Caco-2 (cell line): ENCODE results near the gene GAPDHS. TPM values are rescaled to one million over a fixed set of nuclear protein-coding genes. Genes with fewer than 3 reads are reported as not detected.

Source experiments
- BruUV-seq: library from RNA; stranded (reverse); fragments of 400-500 nt; replicated peaks from 2 replicates; lab custom pipeline; 2021; lab: Mats Ljungman, UMichigan
- CTCF ChIA-PET: fragments of 300-600 bp; sonication (Branson Sonifier 250); formaldehyde crosslinking; loops from one replicate; lab custom pipeline; 2022; ENCODE audit warnings: antibody characterized with exemption; lab: Charles Lee
- POLR2A ChIA-PET: fragments of 300-600 bp; sonication (Branson Sonifier 250); formaldehyde crosslinking; loops from one replicate; lab custom pipeline; 2022; ENCODE audit warnings: antibody characterized with exemption; lab: Charles Lee
- DNase-seq, 2 experiments: peaks; one replicate each; pipeline versions ENCODE4 v3.0.0 to v3.0.0-alpha.2; 2020 to 2022
- H3K27me3 ChIP-seq: replicated peaks from 2 replicates; pipeline ENCODE4 v1.6.0; 2011; ENCODE audit warnings: low read length; ENCODE audit not compliant: control insufficient read depth, insufficient read depth
- H3K36me3 ChIP-seq: 2 replicates; pipeline ENCODE4 v1.5.1; 2011; ENCODE audit warnings: low read length; ENCODE audit not compliant: control insufficient read depth, insufficient read depth
- H3K4me1 ChIP-seq: fragments of 250-450 bp; sonication (Bioruptor Pico); 2 replicates; pipeline ENCODE4 v1.5.1; 2020; ENCODE audit warnings: mild to moderate bottlenecking
- H3K4me3 ChIP-seq: 2 replicates; pipeline ENCODE4 v1.5.1; 2011; ENCODE audit warnings: low read depth, mild to moderate bottlenecking, control low read depth, low read length
- H3K9me3 ChIP-seq: fragments of 250-450 bp; sonication (Bioruptor Pico); 2 replicates; pipeline ENCODE4 v1.5.1; 2020; ENCODE audit warnings: mild to moderate bottlenecking, moderate library complexity
- H3K27ac Mint-ChIP-seq: one replicate; pipeline ENCODE4 v1.8.0; 2022; ENCODE audit warnings: mixed read lengths; ENCODE audit not compliant: unreplicated experiment
- H3K27me3 Mint-ChIP-seq: one replicate; pipeline ENCODE4 v1.8.0; 2022; ENCODE audit warnings: mixed read lengths; ENCODE audit not compliant: insufficient read depth, unreplicated experiment
- H3K36me3 Mint-ChIP-seq: one replicate; pipeline ENCODE4 v1.8.0; 2022; ENCODE audit warnings: mild to moderate bottlenecking, mixed read lengths; ENCODE audit not compliant: insufficient read depth, unreplicated experiment
- H3K4me1 Mint-ChIP-seq: one replicate; pipeline ENCODE4 v1.8.0; 2022; ENCODE audit warnings: low read depth, mixed read lengths; ENCODE audit not compliant: unreplicated experiment
- H3K4me3 Mint-ChIP-seq: one replicate; pipeline ENCODE4 v1.8.0; 2022; ENCODE audit warnings: mild to moderate bottlenecking, moderate library complexity, mixed read lengths; ENCODE audit not compliant: unreplicated experiment
- H3K9me3 Mint-ChIP-seq: one replicate; pipeline ENCODE4 v1.8.0; 2022; ENCODE audit warnings: mixed read lengths; ENCODE audit not compliant: unreplicated experiment
- CTCF ChIP-seq, 2 experiments: fragments of 200-600 bp in 1 of 2; IDR thresholded peaks; 1 replicate in 1 of 2; 2 replicates in 1 of 2; pipeline versions ENCODE4 v1.5.1 to v1.8.0; 2011 to 2022; ENCODE audit warnings: antibody characterized with exemption in 1 of 2, control low read depth in 1 of 2, inconsistent platforms in 1 of 2, low read depth in 1 of 2, low read length in 1 of 2, mild to moderate bottlenecking in 1 of 2, moderate library complexity in 1 of 2; ENCODE audit not compliant: insufficient read depth in 1 of 2, severe bottlenecking in 1 of 2, unreplicated experiment in 1 of 2
- intact Hi-C: fragments of 100-400 bp; cut with micrococcal nuclease; formaldehyde crosslinking; loops from one replicate; pipeline ENCODE4 v1.10.0; 2022; ENCODE audit not compliant: unreplicated experiment
- total RNA-seq: library from RNA; stranded (reverse); gene quantifications from 2 replicates; pipeline ENCODE4 v1.2.3, GENCODE V29; 2022

GAPDHS gene
- total RNA-seq, 1 experiment from 2014 or later: not detected

DNA sequence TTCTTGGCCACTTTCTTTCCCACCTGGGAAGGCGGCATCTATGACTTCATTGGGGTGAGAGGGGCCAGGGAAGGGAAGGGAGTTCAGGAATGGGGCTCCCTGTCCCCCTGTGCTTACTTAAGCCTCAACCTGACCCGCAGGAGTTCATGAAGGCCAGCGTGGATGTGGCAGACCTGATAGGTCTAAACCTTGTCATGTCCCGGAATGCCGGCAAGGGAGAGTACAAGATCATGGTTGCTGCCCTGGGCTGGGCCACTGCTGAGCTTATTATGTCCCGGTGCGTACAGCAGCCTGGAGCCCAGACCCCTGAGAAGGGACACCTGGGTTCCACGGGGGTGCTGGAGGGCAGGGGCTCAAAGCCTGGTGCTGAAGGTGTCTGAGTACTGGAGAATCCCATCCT is 13.3 kb downstream of the GAPDHS start:
- H3K36me3 Mint-ChIP-seq: peaks cover 19% of the 10 kb centered on the region
- intact Hi-C loops: loop anchor here (5.0 kb wide), 2 partner anchors 81 to 96 kb away; partner anchors contain the start of genes ETV2 and RBM42
- ChIA-PET CTCF (interaction anchor here (0.5 to 1.6 kb wide), 2 partner anchors 36 to 97 kb away, joined by 3 read pairs; no protein-coding TSS in a partner anchor), POLR2A (no interaction called here)
- H3K9me3 Mint-ChIP-seq: no peaks in the 10 kb centered on the region
- H3K4me3 ChIP-seq: peak overlapping the region; percentile 90
- peak overlapping the region; percentile 91 for H3K27ac Mint-ChIP-seq
- H3K36me3 ChIP-seq: peaks cover 3% of the 10 kb centered on the region; the same call in 1 of the 2 replicates
- H3K4me1 Mint-ChIP-seq: peaks cover 24% of the 10 kb centered on the region
- no peak for DNase-seq
- TF ChIP-seq CTCF (IDR thresholded peaks at IDR 0.05; ENCODE audit: insufficient read depth in 1 of 2, low read depth in 1 of 2, low read length in 1 of 2, severe bottlenecking in 1 of 2, unreplicated experiment in 1 of 2): no peak
- H3K27me3 Mint-ChIP-seq: no peaks in the 10 kb centered on the region
- H3K9me3 ChIP-seq: no peaks in the 10 kb centered on the region
- peak overlapping the region; percentile 95 for H3K4me3 Mint-ChIP-seq
- TSS peak; percentile 64 for BruUV-seq
- no peaks in the 10 kb centered on the region for H3K27me3 ChIP-seq
- H3K4me1 ChIP-seq: peaks cover 14% of the 10 kb centered on the region

- DNase-seq: peak; percentile 66 to 68
- intact Hi-C loops: loop anchor here (1.0 to 5.0 kb wide), 3 partner anchors 78 to 168 kb away; partner anchors contain the start of genes ETV2 and RBM42
- Histone ChIP-seq H3K4me3 (no peak overlapping the region), H3K27me3 (no peaks in the 10 kb centered on the region), H3K36me3 (peaks cover 3% of the 10 kb centered on the region; the same call in 1 of the 2 replicates), H3K9me3 (no peaks in the 10 kb centered on the region), H3K4me1 (peaks cover 11% of the 10 kb centered on the region)
- H3K4me1 Mint-ChIP-seq: peaks cover 22% of the 10 kb centered on the region
- BruUV-seq: no TSS peak
- H3K27ac Mint-ChIP-seq: no peak overlapping the region
- peak; percentile 49 to 66 for TF ChIP-seq CTCF (IDR thresholded peaks at IDR 0.05; ENCODE audit: insufficient read depth in 1 of 2, low read depth in 1 of 2, low read length in 1 of 2, severe bottlenecking in 1 of 2, unreplicated experiment in 1 of 2)
- H3K36me3 Mint-ChIP-seq: peaks cover 19% of the 10 kb centered on the region
- CTCF ChIA-PET: interaction anchor here (0.9 to 1.5 kb wide), 2 partner anchors 39 to 199 kb away, joined by 3 to 4 read pairs; partner anchors contain the start of gene LIN37
- POLR2A ChIA-PET: interaction anchor here (0.5 kb wide), 1 partner anchor 59 kb away, joined by 3 read pairs; no protein-coding TSS in a partner anchor
- no peaks in the 10 kb centered on the region for H3K9me3 Mint-ChIP-seq
- H3K27me3 Mint-ChIP-seq: peaks cover 3% of the 10 kb centered on the region
- no peak overlapping the region for H3K4me3 Mint-ChIP-seq
Measured at GRCh38 chr19:35549174-35549788, 16.0 kb downstream of the GAPDHS start.

GRCh38 chr19:35549879-35550523 is 16.7 kb downstream of the GAPDHS start:
- peaks cover 18% of the 10 kb centered on the region for H3K4me1 Mint-ChIP-seq

More at GRCh38 chr19:35549879-35550523, 16.7 kb downstream of the GAPDHS start:
- Histone ChIP-seq H3K27me3 (no peaks in the 10 kb centered on the region), H3K4me3 (no peak overlapping the region), H3K9me3 (no peaks in the 10 kb centered on the region), H3K4me1 (peaks cover 8% of the 10 kb centered on the region; the same call in 1 of the 2 replicates), H3K36me3 (peaks cover 3% of the 10 kb centered on the region; the same call in 1 of the 2 replicates)
- BruUV-seq: no TSS peak
- DNase-seq: no peak
- POLR2A ChIA-PET: no interaction called here
- peaks cover 3% of the 10 kb centered on the region for H3K27me3 Mint-ChIP-seq
- peaks cover 19% of the 10 kb centered on the region for H3K36me3 Mint-ChIP-seq
- TF ChIP-seq CTCF (IDR thresholded peaks at IDR 0.05; ENCODE audit: insufficient read depth in 1 of 2, low read depth in 1 of 2, low read length in 1 of 2, severe bottlenecking in 1 of 2, unreplicated experiment in 1 of 2): no peak
- H3K4me3 Mint-ChIP-seq: no peak overlapping the region
- intact Hi-C loops: loop anchor here (1.0 to 5.0 kb wide), 3 partner anchors 77 to 167 kb away; partner anchors contain the start of genes ETV2 and RBM42
- no peaks in the 10 kb centered on the region for H3K9me3 Mint-ChIP-seq
- no peak overlapping the region for H3K27ac Mint-ChIP-seq
- CTCF ChIA-PET: no interaction called here
